Stimulated activated CD4-positive, alpha-beta T cell treated with anti-CD3 and anti-CD28 coated beads, Interleukin-15, amount 100 ng/mL, for 24 hours (primary cell): ENCODE data around the gene TMEM79.

Source experiments
- DNase-seq: peaks from one replicate; pipeline ENCODE4 v3.0.0-alpha.2; 2020

The TMEM79 gene, protein sequence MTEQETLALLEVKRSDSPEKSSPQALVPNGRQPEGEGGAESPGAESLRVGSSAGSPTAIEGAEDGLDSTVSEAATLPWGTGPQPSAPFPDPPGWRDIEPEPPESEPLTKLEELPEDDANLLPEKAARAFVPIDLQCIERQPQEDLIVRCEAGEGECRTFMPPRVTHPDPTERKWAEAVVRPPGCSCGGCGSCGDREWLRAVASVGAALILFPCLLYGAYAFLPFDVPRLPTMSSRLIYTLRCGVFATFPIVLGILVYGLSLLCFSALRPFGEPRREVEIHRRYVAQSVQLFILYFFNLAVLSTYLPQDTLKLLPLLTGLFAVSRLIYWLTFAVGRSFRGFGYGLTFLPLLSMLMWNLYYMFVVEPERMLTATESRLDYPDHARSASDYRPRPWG

GRCh38 chr1:156284112-156284511 is at the start of gene TMEM79:
TMEM79 (plus strand) TSS chr1:156284325; CDS start chr1:156285227, 902 bp downstream.
- no peak for DNase-seq

- no peak for DNase-seq
These were observed 48.0 kb upstream of the TMEM79 start for GRCh38 chr1:156236164-156236563.

DNA sequence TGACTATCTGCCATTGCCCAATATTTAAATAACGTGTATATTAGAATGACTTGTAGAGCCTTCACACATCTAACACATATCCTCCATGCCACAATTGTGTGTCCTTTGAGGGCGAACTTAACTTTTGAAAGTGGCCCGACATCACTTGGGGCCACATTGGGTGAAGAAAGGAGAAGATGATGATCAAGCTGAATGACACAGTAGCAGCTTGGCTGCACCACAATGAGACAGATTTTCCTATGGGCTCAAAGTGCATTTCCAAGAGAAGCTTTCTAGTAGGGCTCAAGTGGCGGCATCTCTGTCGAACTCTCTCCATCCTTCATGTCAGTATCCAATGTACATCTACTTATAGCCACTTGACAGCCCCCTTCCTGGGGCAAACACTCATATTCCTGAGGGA is 45.9 kb upstream of the TMEM79 start:
- no peak for DNase-seq

GRCh38 chr1:156241311-156241811 is 42.8 kb upstream of the TMEM79 start:
- no peak for DNase-seq

GRCh38 chr1:156241926-156242325 is 42.2 kb upstream of the TMEM79 start, which contains the start of gene BGLAP:
BGLAP (plus strand) TSS chr1:156242184; CDS start chr1:156242232, 48 bp downstream.
- no peak for DNase-seq

GRCh38 chr1:156242738-156243137 is 41.4 kb upstream of the TMEM79 start:
- DNase-seq: no peak

DNA sequence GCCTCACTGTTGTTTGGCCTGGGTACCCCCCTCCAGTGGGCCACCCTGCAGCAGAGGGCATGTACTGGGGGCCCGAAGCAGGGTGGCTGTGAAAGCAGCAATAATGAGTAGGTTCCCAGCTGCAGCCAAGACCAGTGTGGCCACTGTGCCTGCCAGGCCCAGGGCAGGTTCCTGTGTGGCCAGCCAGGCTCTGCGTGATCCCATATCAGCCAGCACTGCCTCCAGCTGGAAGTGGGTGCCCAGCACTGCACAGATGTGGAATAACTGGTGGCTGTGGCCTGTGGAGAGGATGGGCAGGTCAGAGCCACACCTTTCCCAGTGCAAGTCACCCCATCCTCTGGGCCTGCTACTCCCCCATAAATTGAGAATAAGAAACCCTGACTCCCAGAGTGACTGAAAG is 40.0 kb upstream of the TMEM79 start:
- no peak for DNase-seq

GRCh38 chr1:156244712-156245111 is 39.4 kb upstream of the TMEM79 start:
- no peak for DNase-seq

- DNase-seq: peak; percentile 55
These were observed 38.5 kb upstream of the TMEM79 start for GRCh38 chr1:156245451-156246232.

- no peak for DNase-seq
These were observed 37.8 kb upstream of the TMEM79 start for GRCh38 chr1:156246241-156246780.

DNA sequence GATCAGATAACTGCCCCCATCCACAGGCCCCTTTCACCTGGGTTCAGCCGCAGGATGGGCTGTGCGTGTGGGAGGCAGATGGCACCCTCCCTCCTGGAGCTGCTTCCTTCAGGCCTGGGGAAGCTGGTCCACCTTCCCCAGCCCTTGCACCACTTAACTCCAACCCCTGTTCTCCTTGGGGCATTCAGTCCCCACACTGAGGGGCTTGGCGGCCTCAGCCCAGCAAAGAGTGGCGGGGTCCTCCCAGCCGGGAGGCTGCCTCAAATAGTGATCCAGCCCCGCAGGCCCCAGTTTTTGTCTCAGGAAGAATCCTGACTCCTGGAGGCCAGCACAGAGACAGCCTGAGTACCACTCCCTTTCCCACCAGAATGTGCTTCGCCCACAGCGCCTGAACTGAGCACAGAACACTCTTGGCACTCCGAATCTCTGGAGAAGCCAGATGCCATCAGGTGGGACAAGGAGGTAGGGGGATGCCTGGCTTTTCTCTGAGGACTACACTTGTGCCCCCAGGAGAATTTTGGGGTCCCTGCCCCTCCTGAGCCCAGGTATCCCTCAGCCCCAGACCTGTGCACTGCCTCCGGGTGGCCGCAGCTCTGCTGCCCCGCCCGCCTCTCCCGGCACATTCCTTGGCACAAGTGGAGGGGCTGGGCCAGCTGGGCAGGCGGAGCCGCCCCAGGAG is 37.2 kb upstream of the TMEM79 start:
- DNase-seq: no peak

DNA sequence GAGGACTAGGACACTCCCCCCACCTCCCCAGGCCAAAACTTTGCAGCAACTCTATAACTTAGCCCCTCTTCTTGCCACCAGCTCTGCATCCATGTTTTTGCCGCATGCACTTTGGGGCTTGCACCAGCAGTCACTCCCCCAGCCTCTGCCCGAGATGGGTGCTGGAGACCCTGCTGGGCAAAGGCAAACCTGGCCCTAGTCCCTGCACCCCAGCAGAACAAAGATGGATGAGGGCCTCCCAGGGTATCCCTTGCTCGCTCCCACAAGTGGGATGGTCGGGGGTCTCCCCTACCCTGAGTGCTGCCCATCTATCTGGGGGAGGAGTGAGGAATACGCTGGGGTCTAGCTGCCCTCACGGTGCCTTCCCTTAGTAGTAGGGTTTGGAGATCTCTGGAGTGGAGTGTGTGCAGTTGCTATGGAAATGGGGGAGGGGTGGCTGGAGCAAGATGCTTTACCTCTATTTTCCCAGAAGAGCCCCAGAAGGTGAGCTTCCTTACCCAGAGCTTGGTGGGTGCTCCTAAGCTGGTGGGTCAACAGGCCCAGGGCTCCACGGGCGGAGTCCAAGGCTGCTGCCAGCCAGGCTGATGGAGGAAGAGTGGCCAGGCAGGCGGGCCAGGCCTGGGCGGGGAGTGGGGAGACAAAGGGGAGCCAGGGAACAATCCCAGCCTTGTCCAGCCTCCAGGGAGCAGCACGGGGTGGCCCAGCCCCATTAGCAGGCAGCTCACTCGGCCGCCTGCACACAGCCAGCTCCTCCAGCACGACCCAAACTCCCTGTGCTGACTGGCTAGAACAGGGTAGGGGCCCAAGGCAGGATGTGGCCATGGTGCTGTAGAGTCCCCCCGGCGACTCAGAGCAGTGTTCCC is 36.4 kb upstream of the TMEM79 start, which contains the start of gene PAQR6:
Gene PAQR6 (minus strand): TSS at position 597 of the 863 bp plus-strand sequence. CDS start 1,325 bp downstream, outside the sequence.
- DNase-seq: no peak

DNA sequence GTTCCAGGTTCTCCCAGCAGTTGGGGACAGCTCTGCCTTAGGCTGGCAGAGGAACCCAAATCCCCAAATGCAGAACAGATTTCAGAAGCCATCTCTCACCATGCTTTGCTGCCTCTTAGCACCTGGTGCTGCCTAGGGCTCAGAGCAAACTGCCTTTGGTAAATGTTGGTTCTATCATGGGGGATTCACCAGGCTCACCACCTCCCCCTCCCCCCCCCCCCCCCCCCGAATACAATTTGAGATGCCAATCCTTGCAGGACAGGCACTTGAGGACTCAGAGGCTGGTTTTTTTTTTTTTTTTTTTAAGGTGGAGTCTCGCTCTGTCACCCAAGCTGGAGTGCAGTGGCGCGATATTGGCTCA is 35.8 kb upstream of the TMEM79 start:
- no peak for DNase-seq

DNA sequence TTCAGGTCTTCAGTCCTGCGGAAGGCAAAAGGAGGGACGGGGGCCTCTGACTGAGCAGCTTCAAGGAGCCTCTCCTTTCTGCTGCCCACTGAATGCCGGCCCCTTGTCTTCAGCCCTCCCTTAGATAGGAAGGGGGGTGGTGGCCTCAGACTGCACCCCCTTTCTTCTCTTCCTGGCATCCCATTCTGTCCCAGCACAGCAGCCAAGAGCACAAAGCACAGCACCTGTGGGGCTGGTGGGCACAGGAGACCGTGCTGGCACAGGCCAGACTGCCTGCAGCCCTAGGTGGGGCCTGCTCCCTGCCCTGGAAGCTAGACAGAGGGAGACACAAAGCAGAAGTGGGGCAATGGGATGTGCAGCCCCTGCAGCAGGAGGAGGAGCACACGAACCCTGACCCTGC is 34.5 kb upstream of the TMEM79 start:
- DNase-seq: no peak

GRCh38 chr1:156251527-156251926 is 32.6 kb upstream of the TMEM79 start:
- no peak for DNase-seq

- DNase-seq: no peak
These were observed 30.5 kb upstream of the TMEM79 start for GRCh38 chr1:156253634-156254033.

- no peak for DNase-seq
These were observed 26.4 kb upstream of the TMEM79 start for GRCh38 chr1:156257711-156258110.

DNA sequence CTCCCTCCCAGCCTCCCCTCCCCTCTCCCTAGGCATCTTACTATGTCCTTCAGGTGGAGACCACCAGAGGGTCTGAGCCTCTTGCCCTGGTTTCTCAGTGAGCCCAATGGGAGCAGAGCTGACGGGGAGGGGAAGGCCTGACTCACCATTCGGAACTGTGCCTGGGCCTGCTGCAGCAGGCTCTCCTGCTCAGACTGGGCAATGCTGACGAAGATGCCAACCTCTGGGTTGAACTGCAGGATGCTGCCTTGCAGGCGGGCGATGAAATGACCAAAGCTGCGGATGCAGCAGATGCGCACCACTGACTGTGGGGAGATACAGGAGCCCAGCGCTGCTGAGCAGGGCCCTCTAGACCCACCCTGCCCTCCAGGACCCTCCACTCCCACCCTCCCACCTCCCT is 25.3 kb upstream of the TMEM79 start:
- no peak for DNase-seq

GRCh38 chr1:156259805-156260204 is 24.3 kb upstream of the TMEM79 start:
- no peak for DNase-seq

DNA sequence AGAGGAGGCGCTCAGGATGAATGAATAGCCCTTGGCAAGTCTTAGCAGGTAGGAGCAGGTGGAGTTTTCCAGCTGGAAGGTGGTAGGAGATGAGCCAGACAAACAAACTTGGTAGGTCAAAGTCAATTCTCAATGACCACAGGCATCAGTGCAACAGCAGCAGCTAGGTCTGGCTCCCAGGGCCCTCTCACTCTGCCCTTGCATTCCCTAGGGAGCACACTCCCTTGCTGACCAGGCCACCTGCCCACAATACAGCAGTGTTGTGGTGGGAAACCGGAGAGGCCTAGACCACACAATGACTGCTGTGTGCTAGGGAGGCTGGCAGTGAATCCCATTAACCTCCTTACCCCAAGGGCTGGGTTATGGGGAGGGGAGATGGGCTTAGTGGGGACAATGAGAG is 23.2 kb upstream of the TMEM79 start:
- no peak for DNase-seq

GRCh38 chr1:156262461-156263287 is 21.5 kb upstream of the TMEM79 start:
- DNase-seq: no peak
